ENCODE measurements around the gene TOR1AIP2. TPM values are rescaled to one million over a fixed set of nuclear protein-coding genes. Genes with fewer than 3 reads are reported as not detected.

TOR1AIP2 gene
- total and polyA plus RNA-seq, 2 of the 13 experiments (the other 11 are each of a cell fraction or from before 2014, with no cell fraction given) = 35.2 to 65.8 TPM

DNA sequence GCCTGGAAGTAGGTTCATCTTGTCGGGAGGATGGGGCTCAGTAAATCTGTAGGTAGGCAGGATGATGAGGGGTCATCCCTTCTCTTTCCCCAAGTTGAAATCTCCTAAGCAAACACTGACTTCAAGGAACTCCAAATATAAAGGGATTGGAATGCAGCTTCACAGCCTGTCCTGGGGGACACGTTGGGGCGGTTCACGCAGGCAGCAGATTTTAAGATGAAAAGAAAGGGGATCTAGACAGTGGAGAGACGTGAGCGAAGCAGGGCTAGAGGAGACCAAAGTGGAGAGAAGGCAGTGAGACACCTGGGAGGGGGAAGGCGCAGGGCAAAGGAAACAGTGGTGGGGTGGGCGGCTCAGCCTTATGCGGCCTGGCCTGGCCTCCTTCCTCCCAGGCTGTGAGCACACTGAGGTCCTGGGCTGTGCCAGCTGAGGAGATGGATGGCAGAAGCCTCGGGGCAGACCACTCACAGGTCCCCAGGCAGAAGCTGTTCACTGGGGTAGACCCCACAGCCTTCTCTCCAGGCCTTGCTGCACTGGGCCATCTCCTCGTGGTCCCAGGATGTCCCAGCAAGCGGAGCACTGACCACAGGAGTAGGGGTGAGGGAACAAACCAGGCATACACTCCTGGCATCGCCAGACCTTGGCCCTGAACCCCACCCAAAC lies 51.7 kb downstream of the TOR1AIP2 start:
- intact Hi-C loops (cut with micrococcal nuclease; ENCODE audit: unreplicated experiment) (no loop called here), in situ Hi-C loops (cut with HindIII; ENCODE audit: extremely low pct_ligation_motif_present, low pct_unique_long_range_greater_than_20kb) (no loop called here)
- Histone ChIP-seq H3K9me3 (ENCODE audit: low read length) (no peaks in the 10 kb centered on the region), H3K4me3 (replicated peaks in 1 of 3; ENCODE audit: insufficient read depth in 1 of 3, low read depth in 2 of 3, low read length in 3 of 3) (no peak overlapping the region), H3K79me2 (ENCODE audit: insufficient read depth, low read length) (no peaks in the 10 kb centered on the region), H4K20me1 (ENCODE audit: insufficient read depth, low read length) (no peaks in the 10 kb centered on the region), H3K27ac (ENCODE audit: extremely low read length, insufficient read depth, low read length) (no peak overlapping the region), H3K4me2 (ENCODE audit: low read depth, low read length) (no peak overlapping the region), H3K9ac (ENCODE audit: insufficient read depth, low read depth, low read length) (no peak overlapping the region), H2AFZ (ENCODE audit: low read length) (no peak overlapping the region), H3K4me1 (ENCODE audit: insufficient read depth, low read length) (peaks cover 9% of the 10 kb centered on the region; the same call in 1 of the 2 replicates), H3K27me3 (ENCODE audit: control insufficient read depth in 1 of 2, insufficient read depth in 2 of 2, low read length in 2 of 2) (peaks cover 1 to 45% of the 10 kb centered on the region in 2 experiments; a peak in 4 of 5 replicates), H3K36me3 (replicated peaks in 1 of 2; ENCODE audit: control insufficient read depth in 1 of 2, insufficient read depth in 2 of 2, low read length in 2 of 2) (no peaks in the 10 kb centered on the region)
- FAIRE-seq (no peak), DNase-seq (ENCODE audit: low spot score) (no peak), ATAC-seq (no peak; the same call in 1 of the 3 replicates)
- 47% methylated on average over 11 of the region's 13 CpGs for WGBS (ENCODE audit: low lambda C conversion rate)
- BruUV-seq (replicated peaks) = no TSS peak
- POLR2A ChIA-PET = no interaction called here
- CTCF ChIA-PET (ENCODE audit: low intra/inter-chr PET ratio, low total read pairs) = no interaction called here
- TF ChIP-seq MEIS2 (CRISPR knock-in tag; IDR thresholded peaks at IDR 0.05) = no peak

DNA sequence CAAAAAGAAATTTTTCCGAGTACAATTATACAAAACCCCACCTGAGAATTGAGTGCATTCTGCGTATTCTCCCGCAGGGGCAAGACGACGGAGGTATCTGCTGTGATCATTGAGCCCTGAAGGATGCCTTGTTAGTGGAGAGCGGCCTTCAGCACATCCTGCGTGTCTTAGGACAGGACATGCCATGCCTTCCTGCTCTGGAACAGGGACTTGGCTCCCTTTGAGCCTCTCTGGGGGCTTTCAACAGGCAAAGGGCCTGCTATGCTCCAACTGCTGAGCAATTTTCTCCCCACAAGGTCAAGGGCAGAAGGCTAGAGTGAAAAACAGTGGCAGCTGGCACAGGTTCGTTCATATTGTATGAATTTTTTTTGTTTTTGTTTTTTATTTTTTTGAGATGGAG lies 52.4 kb downstream of the TOR1AIP2 start:
- H4K20me1 ChIP-seq (ENCODE audit: insufficient read depth, low read length) = no peaks in the 10 kb centered on the region
- no peak overlapping the region for H3K4me2 ChIP-seq (ENCODE audit: low read depth, low read length)
- CTCF ChIA-PET (ENCODE audit: low intra/inter-chr PET ratio, low total read pairs) = no interaction called here
- ATAC-seq (no peak), FAIRE-seq (no peak), DNase-seq (ENCODE audit: low spot score) (no peak)
- no peaks in the 10 kb centered on the region for H3K36me3 ChIP-seq (replicated peaks in 1 of 2; ENCODE audit: control insufficient read depth in 1 of 2, insufficient read depth in 2 of 2, low read length in 2 of 2)
- H2AFZ ChIP-seq (ENCODE audit: low read length) = no peak overlapping the region
- POLR2A ChIA-PET = no interaction called here
- H3K79me2 ChIP-seq (ENCODE audit: insufficient read depth, low read length) = no peaks in the 10 kb centered on the region
- WGBS (ENCODE audit: low lambda C conversion rate) = 38% methylated on average over 6 of the region's 8 CpGs
- no peak overlapping the region for H3K27ac ChIP-seq (ENCODE audit: extremely low read length, insufficient read depth, low read length)
- intact Hi-C loops (cut with micrococcal nuclease; ENCODE audit: unreplicated experiment) = no loop called here
- peaks cover 9% of the 10 kb centered on the region; the same call in 1 of the 2 replicates for H3K4me1 ChIP-seq (ENCODE audit: insufficient read depth, low read length)
- in situ Hi-C loops (cut with HindIII; ENCODE audit: extremely low pct_ligation_motif_present, low pct_unique_long_range_greater_than_20kb) = no loop called here
- H3K27me3 ChIP-seq (ENCODE audit: control insufficient read depth in 1 of 2, insufficient read depth in 2 of 2, low read length in 2 of 2) = peaks cover 1 to 47% of the 10 kb centered on the region in 2 experiments; a peak in 4 of 5 replicates
- no peak overlapping the region for H3K9ac ChIP-seq (ENCODE audit: insufficient read depth, low read depth, low read length)
- H3K9me3 ChIP-seq (ENCODE audit: low read length) = no peaks in the 10 kb centered on the region
- H3K4me3 ChIP-seq (replicated peaks in 1 of 3; ENCODE audit: insufficient read depth in 1 of 3, low read depth in 2 of 3, low read length in 3 of 3) = no peak overlapping the region
- no TSS peak for BruUV-seq (replicated peaks)
- TF ChIP-seq ARNT (IDR thresholded peaks at IDR 0.05) = no peak
- no peak for TF ChIP-seq FOXP1 (IDR thresholded peaks at IDR 0.05)
- TF ChIP-seq FOXP1 (CRISPR knock-in tag; IDR thresholded peaks at IDR 0.05) = no peak
- no peak for TF ChIP-seq ZHX1 (CRISPR knock-in tag; IDR thresholded peaks at IDR 0.05; ENCODE audit: low read depth)
- TF ChIP-seq ZMYM4 (CRISPR knock-in tag; IDR thresholded peaks at IDR 0.05) = no peak
- TF ChIP-seq, protein P1, sequence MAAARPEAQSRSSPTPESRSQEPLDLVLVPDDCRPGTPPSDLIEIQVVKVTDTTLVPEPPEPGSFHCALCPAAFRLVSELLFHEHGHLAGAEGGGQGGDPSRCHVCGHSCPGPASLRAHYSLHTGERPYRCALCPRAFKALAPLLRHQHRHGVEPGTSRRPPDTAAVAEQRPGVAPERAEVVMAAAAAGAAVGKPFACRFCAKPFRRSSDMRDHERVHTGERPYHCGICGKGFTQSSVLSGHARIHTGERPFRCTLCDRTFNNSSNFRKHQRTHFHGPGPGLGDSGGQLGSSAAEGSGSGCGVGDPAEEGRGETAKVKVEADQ (CRISPR knock-in tag; IDR thresholded peaks at IDR 0.05; ENCODE audit: borderline replicate concordance) = no peak
- no peak for TF ChIP-seq PAXIP1 (CRISPR knock-in tag; conservative IDR thresholded peaks at IDR 0.05)
- no peak for TF ChIP-seq ZNF343 (CRISPR knock-in tag; IDR thresholded peaks at IDR 0.05)
- no peak for TF ChIP-seq CREB3 (CRISPR knock-in tag; IDR thresholded peaks at IDR 0.05)
- TF ChIP-seq ZFY (CRISPR knock-in tag; IDR thresholded peaks at IDR 0.05) = no peak

All from HepG2 (cell line).